Right renal pelvis (tissue), 4 donors: ENCODE measurements around the gene MICAL3. TPM values are rescaled to one million over a fixed set of nuclear protein-coding genes. Genes with fewer than 3 reads are reported as not detected.

Source experiments
- DNase-seq, 4 donors: peaks; one replicate each; pipeline ENCODE4 v3.0.0-alpha.2; 2013; ENCODE audit warnings: low read depth in 4 of 4, low spot score in 3 of 4, missing footprints in 1 of 4
- polyA plus RNA-seq, 4 donors: library from polyadenylated mRNA; unstranded; fragments of 120-200 nt; gene quantifications; one replicate each; pipeline ENCODE4 v1.2.1, GENCODE V29; 2013; ENCODE audit not compliant: insufficient read length in 4 of 4

Gene MICAL3
- polyA plus RNA-seq, 4 donors = 25.6 to 31.5 (median 27.7) TPM

- no peak for DNase-seq
Measured at GRCh38 chr22:17955590-17956379, 68.6 kb downstream of the MICAL3 start.

- DNase-seq = no peak
Measured at GRCh38 chr22:17954860-17955587, 69.3 kb downstream of the MICAL3 start.

- DNase-seq = no peak
Measured at GRCh38 chr22:17954200-17954859, 70.0 kb downstream of the MICAL3 start.

GRCh38 chr22:17953147-17953546 lies 71.2 kb downstream of the MICAL3 start:
- no peak for DNase-seq

DNA sequence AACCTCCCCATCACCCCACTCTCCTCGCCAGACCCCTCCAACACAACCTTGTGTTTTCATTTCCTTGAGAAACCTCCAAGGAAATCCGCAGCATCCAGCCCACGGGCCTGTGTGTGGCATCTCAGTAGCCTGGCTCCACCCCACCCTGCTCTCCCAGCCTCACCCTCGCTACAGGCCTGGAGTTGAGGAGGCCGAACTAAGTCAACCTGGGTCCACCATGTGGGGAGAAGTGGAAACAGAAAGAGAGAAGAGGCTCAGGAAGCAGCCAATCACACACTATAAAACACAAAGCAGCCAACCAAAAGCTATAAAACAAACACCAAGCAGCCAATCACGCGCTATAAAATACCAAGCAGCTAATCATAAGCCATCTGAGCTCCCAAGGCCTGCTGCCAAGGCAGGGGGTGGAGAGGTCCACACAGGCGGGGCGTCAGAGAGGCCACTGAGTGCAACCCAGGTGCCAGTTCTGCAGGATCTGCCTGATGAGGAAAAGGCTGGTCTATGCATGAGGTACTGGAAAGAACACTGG lies 72.0 kb downstream of the MICAL3 start:
- DNase-seq = no peak

DNA sequence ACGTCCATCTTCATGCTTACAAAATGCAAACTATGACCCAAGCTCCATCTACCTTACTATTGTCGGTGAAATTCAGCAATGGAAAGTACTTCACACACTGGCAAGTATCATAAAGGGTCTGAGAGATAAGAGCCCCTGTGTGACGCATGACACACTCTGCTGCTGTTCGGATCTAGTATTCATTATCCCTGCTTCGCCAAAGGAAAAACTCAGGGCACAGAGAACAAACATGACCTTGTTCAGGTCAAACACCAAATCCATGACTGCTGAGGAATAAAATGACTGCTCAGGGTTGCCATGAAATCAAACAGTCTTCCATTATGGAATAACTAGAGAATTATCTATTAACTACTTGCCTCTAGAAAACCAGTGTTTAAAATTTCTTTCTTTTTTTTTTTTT lies 73.0 kb downstream of the MICAL3 start:
- DNase-seq = no peak

GRCh38 chr22:17950651-17951214 lies 73.6 kb downstream of the MICAL3 start:
- no peak for DNase-seq

DNA sequence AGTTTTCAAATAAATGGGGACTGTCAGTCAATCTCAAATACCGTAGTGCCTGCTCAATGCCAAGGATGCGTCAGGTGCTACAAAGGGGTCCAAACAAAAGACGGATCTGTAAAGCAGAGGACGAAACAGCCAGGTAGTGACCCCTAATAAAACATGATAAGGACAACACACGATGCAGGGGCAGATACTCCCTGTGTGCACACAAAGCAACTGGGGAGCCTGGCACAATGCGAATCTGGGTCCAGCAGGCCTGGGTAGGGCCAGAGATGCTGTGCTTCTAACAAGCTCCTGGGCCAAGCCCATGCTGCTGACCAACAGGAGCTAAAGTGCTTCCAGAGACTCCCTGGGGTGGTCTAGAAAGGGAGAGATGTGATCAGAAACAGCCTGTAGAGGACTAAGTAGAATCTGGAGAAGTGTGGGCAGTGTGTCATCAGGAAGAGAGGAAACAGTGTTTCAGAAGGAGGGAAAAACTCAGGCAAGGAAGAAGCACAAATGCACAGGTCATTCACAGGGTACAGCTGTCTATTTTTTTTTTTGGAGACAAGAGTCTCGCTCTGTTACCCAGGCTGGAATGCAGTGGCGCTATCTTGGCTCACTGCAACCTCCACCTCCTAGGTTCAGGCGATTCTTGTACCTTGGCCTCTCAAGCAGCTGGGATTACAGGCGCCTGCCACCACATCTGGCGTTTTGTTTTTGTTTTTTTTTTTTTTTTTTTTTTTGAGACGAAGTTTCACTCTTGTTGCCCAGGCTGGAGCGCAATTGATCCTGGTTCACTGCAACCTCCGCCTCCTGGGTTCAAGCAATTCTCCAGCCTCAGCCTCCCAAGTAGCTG lies 74.5 kb downstream of the MICAL3 start:
- no peak for DNase-seq

DNA sequence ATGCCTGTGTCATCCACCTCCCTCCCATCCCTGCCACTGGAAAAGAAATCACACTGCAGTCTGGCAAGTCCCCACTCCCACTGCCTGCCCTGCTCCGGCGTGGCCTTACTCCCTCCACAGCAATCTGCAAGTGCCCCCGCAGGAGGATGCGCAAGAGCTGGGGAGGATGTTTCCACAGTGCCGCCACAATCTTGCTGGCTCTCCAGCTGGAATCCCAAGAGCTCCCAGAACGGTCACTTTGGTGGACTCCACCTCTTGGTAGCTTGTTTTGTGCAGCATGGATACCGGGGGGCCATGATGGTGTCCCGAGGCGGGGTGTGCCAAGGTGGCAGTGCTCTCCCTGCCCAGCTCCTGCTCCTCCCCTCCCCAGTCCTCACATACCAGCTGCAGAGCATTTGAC lies 76.3 kb downstream of the MICAL3 start:
- DNase-seq = no peak

GRCh38 chr22:17946662-17947367 lies 77.5 kb downstream of the MICAL3 start:
- no peak for DNase-seq

GRCh38 chr22:17945888-17946648 lies 78.3 kb downstream of the MICAL3 start:
- no peak for DNase-seq

- no peak for DNase-seq
Measured at GRCh38 chr22:17945156-17945887, 79.0 kb downstream of the MICAL3 start.

DNA sequence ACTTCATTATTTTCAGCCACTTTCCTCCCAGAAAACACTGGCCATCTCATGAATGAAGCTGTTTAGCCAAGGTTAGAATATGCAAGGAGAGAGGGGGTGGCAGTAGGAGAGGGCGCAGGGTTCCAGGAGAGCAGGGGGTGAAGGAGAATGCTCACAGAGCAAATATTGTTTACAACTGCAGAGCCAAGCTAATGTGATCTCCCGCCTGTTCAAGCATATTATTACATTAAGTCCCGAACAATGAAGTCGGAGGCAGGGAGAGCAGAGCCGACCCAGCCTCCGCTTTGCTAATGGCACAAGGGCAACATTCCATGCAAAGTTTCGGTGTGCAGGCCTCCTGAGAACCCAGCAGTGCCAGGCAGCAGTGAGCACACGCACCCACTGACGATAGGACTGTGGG lies 80.1 kb downstream of the MICAL3 start:
- DNase-seq = no peak

DNA sequence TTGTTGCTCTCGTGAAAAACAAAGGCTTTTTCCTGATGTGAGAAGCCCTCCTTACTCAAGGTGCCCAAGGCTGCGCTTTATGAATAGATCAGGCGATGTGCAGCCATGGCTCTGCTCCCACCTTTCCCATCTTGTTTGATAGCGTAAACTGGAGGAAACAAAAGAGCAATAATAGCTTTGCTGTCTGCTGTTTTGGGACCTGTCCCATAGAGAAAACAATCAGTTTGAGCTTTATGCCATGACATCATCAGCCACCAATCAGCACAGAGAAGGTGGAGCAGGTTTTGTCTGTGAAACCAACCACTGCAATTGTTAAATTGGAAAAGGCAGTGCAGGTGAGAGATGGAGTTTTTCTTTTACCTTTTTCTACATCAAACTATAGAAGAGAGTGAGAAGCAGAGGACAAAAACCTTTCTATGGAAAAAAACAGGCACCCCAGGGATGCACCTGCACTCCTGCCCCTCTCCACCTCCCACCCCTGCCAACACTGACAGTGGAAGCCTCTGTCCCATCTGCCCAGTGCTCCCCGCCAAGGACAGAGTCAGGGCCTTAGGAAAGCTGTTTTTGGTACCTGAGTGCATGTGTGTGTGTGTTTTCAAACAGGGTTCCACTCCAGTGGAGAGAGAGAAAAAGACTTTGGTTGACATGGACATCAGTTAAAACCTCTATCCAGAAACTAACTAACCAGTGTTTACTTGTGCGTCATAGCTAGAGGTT lies 80.7 kb downstream of the MICAL3 start:
- no peak for DNase-seq

GRCh38 chr22:17942721-17943120 lies 81.6 kb downstream of the MICAL3 start:
- DNase-seq = no peak

DNA sequence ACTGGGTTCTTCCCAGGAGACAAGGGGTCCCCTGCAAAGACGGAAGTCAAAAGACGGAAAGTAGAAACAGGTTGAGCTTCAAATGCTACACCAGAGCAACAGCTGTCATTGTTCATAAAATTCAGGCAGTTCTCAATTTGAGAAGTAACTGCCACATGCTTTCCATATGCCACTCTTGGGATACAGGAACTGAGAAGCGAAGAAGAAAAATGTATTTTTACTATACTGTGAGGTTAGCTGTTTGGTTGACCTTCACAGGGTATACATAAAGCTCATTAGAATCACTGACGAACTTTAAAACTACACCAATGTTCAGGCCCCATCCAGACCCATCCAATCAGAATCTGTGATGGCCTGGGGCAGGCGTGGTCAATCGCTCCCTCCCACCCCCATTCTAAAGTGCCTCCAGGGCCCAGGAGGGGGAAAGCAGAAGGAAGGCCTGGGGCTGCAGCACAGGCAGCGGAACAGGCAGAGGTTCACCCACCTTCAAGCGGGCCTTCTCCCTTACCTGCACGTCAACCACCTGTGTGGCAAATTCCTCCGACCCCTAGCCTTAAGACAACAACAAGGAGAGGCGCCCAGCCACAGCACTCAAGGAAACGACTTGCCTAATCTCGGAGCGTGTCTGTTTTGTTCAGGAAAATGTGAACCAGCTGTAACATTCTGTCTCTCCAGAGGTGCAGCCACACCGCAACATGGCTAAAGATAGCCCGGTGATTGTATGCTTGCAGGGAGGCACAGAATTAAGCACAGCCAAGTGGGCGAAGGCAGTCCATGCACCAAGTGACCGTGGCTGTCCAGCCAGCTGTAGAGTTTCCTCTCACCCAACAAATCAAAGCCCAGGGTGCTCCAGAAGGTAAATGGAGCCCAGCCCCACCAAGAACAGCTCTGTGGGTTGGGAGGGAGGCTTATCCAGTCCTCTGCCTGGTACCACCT lies 82.6 kb downstream of the MICAL3 start:
- DNase-seq = no peak
